Keratinocyte (primary cell): ENCODE results near the gene SMARCD2. TPM values are rescaled to one million over a fixed set of nuclear protein-coding genes. Genes with fewer than 3 reads are reported as not detected.
"Not testable (repeated sequence)": the region's sequence is repeated elsewhere in the genome, so short reads cannot be mapped to it uniquely, and the experiment has no call there.

Experiments
- DNase-seq: peaks from one replicate; pipeline ENCODE4 v3.0.0-alpha.2; 2011; ENCODE audit warnings: low read depth, missing footprints, low spot score
- FAIRE-seq: peaks from 2 replicates; lab custom pipeline; 2011; peaks lifted over from hg19 to GRCh38; lab: Jason Lieb, UNC
- H2AFZ ChIP-seq: 2 replicates; pipeline ENCODE4 v1.6.0; 2012; ENCODE audit warnings: low read length, control low read depth, inconsistent platforms; ENCODE audit not compliant: control insufficient read depth
- H3K27ac ChIP-seq: 2 replicates; pipeline ENCODE4 v1.5.1; 2011; ENCODE audit warnings: low read length; ENCODE audit not compliant: control insufficient read depth, insufficient read depth
- H3K27me3 ChIP-seq: 3 replicates; pipeline ENCODE4 v1.6.0; 2011; ENCODE audit warnings: low read length; ENCODE audit not compliant: control insufficient read depth, insufficient read depth; ENCODE audit errors: extremely low read depth
- H3K36me3 ChIP-seq, 2 experiments: 2 replicates in 1 of 2; 3 replicates in 1 of 2; pipeline ENCODE4 v1.5.1; 2011; ENCODE audit warnings: low read length in 2 of 2, mild to moderate bottlenecking in 1 of 2; ENCODE audit not compliant: control insufficient read depth in 2 of 2, insufficient read depth in 2 of 2; ENCODE audit errors: extremely low read depth in 1 of 2
- H3K4me1 ChIP-seq: 3 replicates; pipeline ENCODE4 v1.5.1; 2011; ENCODE audit warnings: low read length; ENCODE audit not compliant: control insufficient read depth, insufficient read depth; ENCODE audit errors: extremely low read depth
- H3K4me2 ChIP-seq: 3 replicates; pipeline ENCODE4 v1.6.0; 2011; ENCODE audit warnings: low read depth, low read length; ENCODE audit not compliant: control insufficient read depth, insufficient read depth; ENCODE audit errors: extremely low read depth
- H3K4me3 ChIP-seq, 3 experiments: fragments of 200-600 bp in 1 of 3; sonication (generic) in 1 of 3; 2 replicates in 2 of 3; 3 replicates in 1 of 3; pipeline ENCODE4 v1.5.1; 2011 to 2016; ENCODE audit warnings: low read length in 3 of 3, mild to moderate bottlenecking in 3 of 3, control low read depth in 2 of 3, inconsistent platforms in 1 of 3, low read depth in 1 of 3, mixed read lengths in 1 of 3, mixed run types in 1 of 3, moderate library complexity in 1 of 3; ENCODE audit not compliant: control insufficient read depth in 2 of 3, insufficient read depth in 2 of 3; ENCODE audit errors: extremely low read depth in 1 of 3
- H3K79me2 ChIP-seq: 2 replicates; pipeline ENCODE4 v1.6.0; 2012; ENCODE audit warnings: low read length; ENCODE audit not compliant: control insufficient read depth, insufficient read depth
- H3K9ac ChIP-seq: 3 replicates; pipeline ENCODE4 v1.6.0; 2011; ENCODE audit warnings: low read length; ENCODE audit not compliant: control insufficient read depth, insufficient read depth; ENCODE audit errors: extremely low read depth
- H3K9me1 ChIP-seq: 3 replicates; pipeline ENCODE4 v1.6.0; 2011; ENCODE audit warnings: low read length; ENCODE audit not compliant: control insufficient read depth, insufficient read depth; ENCODE audit errors: extremely low read depth
- H3K9me3 ChIP-seq: 2 replicates; pipeline ENCODE4 v1.5.1; 2012; ENCODE audit warnings: low read depth, low read length; ENCODE audit not compliant: control insufficient read depth
- H4K20me1 ChIP-seq: 3 replicates; pipeline ENCODE4 v1.6.0; 2011; ENCODE audit warnings: low read length; ENCODE audit not compliant: control insufficient read depth, insufficient read depth; ENCODE audit errors: extremely low read depth
- dilution Hi-C: fragments of 300-500 bp; cut with MboI; formaldehyde crosslinking; loops from one replicate; pipeline ENCODE4 v1.7.0; 2020; ENCODE audit warnings: low sequenced_read_pairs; ENCODE audit not compliant: extremely low pct_ligation_motif_present
- polyA plus RNA-seq, 5 experiments: library from polyadenylated mRNA; depleted of rRNA in 3 of 5; stranded (reverse) in 3 of 5; stranded (forward) in 1 of 5; unstranded in 1 of 5; fragments of >200 nt; gene quantifications; 1 replicate in 1 of 5; 2 replicates in 3 of 5; 3 replicates in 1 of 5; pipeline versions ENCODE4 v1.2.1 to v1.2.3, GENCODE V29; 2011 to 2012; ENCODE audit warnings: missing spikeins in 2 of 5, low read depth in 1 of 5, low replicate concordance in 1 of 5

The SMARCD2 gene
- polyA plus RNA-seq, 1 donor (not counting 4 experiments of a cell fraction or from before 2014, with no cell fraction given) = 86.3 TPM

DNA sequence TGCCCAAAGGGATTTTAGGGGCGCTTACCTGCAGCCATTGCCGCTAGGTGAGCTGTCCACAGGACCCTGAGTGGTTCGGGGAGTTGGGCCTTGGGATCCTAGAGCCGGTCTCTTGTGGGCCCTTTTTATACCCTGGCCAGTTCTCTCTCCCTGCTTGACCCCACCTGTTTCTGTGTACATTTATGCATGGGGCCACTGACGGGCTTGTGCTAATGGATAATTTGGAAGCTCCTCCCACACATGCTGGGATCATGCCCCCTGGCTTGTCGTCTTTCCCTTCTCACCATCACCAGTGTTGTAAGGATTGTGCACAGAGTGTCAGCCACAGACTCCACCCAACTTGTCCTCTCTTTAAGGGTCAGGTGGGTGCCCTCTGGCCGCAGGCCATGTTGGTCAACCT is 31.1 kb upstream of the SMARCD2 start, which contains the start of gene CSH2:
TSS of gene CSH2 (minus strand) at position 101 of the 400 bp plus-strand sequence. CDS start at position 38, 63 bp downstream.
- H3K27ac ChIP-seq, FAIRE-seq, dilution Hi-C loops, H3K79me2 ChIP-seq, DNase-seq, H3K9ac ChIP-seq, H3K4me2 ChIP-seq, H3K27me3 ChIP-seq, H4K20me1 ChIP-seq, H3K9me3 ChIP-seq, H3K36me3 ChIP-seq, H3K9me1 ChIP-seq, H2AFZ ChIP-seq, H3K4me3 ChIP-seq, H3K4me1 ChIP-seq: not testable (repeated sequence)

DNA sequence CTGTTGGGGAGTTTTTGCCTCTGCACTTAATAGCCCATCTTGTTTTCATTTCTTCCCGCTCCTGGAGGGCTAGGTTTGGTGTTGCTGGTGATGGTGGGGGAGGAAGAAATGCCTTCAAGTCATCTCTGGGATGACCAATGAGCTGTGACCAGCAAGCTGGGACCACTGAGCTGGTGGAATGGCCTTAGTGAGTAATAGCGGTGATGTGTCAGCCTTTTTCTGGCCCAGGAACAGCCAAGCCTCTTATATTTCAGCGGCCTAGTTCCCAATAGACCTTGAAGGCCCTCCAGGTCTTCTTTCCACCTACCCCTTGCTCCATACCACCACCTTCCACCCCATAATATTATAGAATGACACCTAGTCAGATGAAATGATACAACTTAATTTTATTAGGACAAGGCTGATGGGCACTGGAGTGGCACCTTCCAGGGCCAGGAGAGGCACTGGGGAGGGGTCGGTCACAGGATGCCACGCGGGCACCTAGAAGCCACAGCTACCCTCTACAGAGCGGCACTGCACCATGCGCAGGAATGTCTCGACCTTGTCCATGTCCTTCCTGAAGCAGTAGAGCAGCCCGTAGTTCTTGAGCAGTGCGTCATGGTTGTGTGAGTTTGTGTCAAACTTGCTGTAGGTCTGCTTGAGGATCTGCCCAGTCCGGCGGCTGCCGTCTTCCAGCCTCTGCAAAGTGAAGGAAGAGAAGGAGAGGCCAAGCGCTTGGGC is 29.3 kb upstream of the SMARCD2 start:
- H2AFZ ChIP-seq, H3K27ac ChIP-seq, H3K9me3 ChIP-seq, H3K27me3 ChIP-seq, dilution Hi-C loops, H3K4me2 ChIP-seq, DNase-seq, H3K9me1 ChIP-seq, H3K4me1 ChIP-seq, H3K36me3 ChIP-seq, H3K4me3 ChIP-seq, H3K9ac ChIP-seq, FAIRE-seq, H3K79me2 ChIP-seq, H4K20me1 ChIP-seq: not testable (repeated sequence)

DNA sequence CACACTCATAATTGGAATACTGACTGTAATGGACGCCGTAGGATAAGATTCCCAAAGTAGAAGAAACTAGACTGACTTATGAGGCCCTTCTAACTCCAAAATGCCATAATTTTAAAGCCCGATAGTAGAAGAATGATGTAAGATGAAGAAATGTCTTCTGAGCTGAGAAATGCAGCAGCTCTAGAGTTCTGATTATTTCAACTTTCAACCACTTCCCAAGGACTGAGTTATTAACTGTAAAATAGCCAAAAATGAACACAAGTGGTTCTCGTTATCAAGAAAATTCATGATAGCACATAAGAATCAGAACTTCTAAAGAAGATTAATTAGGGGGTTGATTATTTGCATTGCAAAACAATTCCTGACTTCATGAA is 27.8 kb upstream of the SMARCD2 start:
- H3K27ac ChIP-seq, FAIRE-seq, H3K4me1 ChIP-seq, H3K4me3 ChIP-seq, dilution Hi-C loops, H2AFZ ChIP-seq, H3K9me1 ChIP-seq, H3K36me3 ChIP-seq, H3K79me2 ChIP-seq, H3K9me3 ChIP-seq, H3K9ac ChIP-seq, DNase-seq, H4K20me1 ChIP-seq, H3K4me2 ChIP-seq, H3K27me3 ChIP-seq: not testable (repeated sequence)
